OCI-LY7 (cell line): Measurements from ENCODE around the gene EEPD1. TPM values are rescaled to one million over a fixed set of nuclear protein-coding genes. Genes with fewer than 3 reads are reported as not detected.

Source experiments
- BruUV-seq: library from RNA; stranded (reverse); fragments of 400-500 nt; replicated peaks from 2 replicates; lab custom pipeline; 2021; lab: Mats Ljungman, UMichigan
- CTCF ChIA-PET: fragments of 300-600 bp; sonication (Branson Sonifier 250); formaldehyde crosslinking; loops from one replicate; lab custom pipeline; 2022; ENCODE audit warnings: antibody characterized with exemption; ENCODE audit not compliant: unreplicated experiment; lab: Charles Lee
- POLR2A ChIA-PET: fragments of 300-600 bp; sonication (Branson Sonifier 250); formaldehyde crosslinking; loops from one replicate; lab custom pipeline; 2022; ENCODE audit warnings: antibody characterized with exemption; lab: Charles Lee
- DNase-seq: peaks from one replicate; pipeline ENCODE4 v3.0.0-alpha.2; 2015; ENCODE audit warnings: low spot score
- H2AFZ ChIP-seq: fragments of 200-600 bp; sonication (generic), shearing (Covaris generic); 2 replicates; pipeline ENCODE4 v1.6.1; 2014; ENCODE audit warnings: mild to moderate bottlenecking, antibody characterized with exemption, low read length, moderate library complexity
- H3K27ac ChIP-seq: fragments of 200-600 bp; sonication (generic); 2 replicates; pipeline ENCODE4 v1.5.1; 2014; ENCODE audit warnings: mixed run types, low read depth, mild to moderate bottlenecking, moderate library complexity, low read length, inconsistent platforms; ENCODE audit not compliant: poor library complexity, severe bottlenecking
- H3K36me3 ChIP-seq: fragments of 200-600 bp; sonication (generic); 2 replicates; pipeline ENCODE4 v1.6.1; 2014; ENCODE audit warnings: mild to moderate bottlenecking, antibody characterized with exemption, low read length, moderate library complexity, mixed read lengths; ENCODE audit not compliant: insufficient read depth
- H3K4me1 ChIP-seq: fragments of 200-600 bp; sonication (generic); 2 replicates; pipeline ENCODE4 v1.5.1; 2014; ENCODE audit warnings: mild to moderate bottlenecking, low read length; ENCODE audit not compliant: insufficient read depth, poor library complexity, severe bottlenecking
- H3K4me2 ChIP-seq: fragments of 200-600 bp; sonication (generic); 2 replicates; pipeline ENCODE4 v1.6.1; 2014; ENCODE audit warnings: mild to moderate bottlenecking, low read length
- H3K4me3 ChIP-seq: fragments of 200-600 bp; sonication (generic); 2 replicates; pipeline ENCODE4 v1.5.1; 2014; ENCODE audit warnings: mild to moderate bottlenecking, low read depth, low read length; ENCODE audit not compliant: poor library complexity, severe bottlenecking
- H3K79me2 ChIP-seq: fragments of 200-600 bp; sonication (generic); 2 replicates; pipeline ENCODE4 v1.6.1; 2016; ENCODE audit warnings: low read depth, mild to moderate bottlenecking, low read length, moderate library complexity, mixed read lengths; ENCODE audit not compliant: insufficient read depth
- H3K9me2 ChIP-seq: fragments of 200-600 bp; sonication (generic); 2 replicates; pipeline ENCODE4 v1.6.1; 2016; ENCODE audit warnings: mild to moderate bottlenecking, low read length, mixed read lengths; ENCODE audit not compliant: insufficient read depth
- H3K9me3 ChIP-seq: fragments of 200-600 bp; sonication (generic); 2 replicates; pipeline ENCODE4 v1.6.1; 2014; ENCODE audit warnings: mild to moderate bottlenecking, mixed run types, low read length, mixed read lengths
- H4K20me1 ChIP-seq: fragments of 200-600 bp; sonication (generic); 2 replicates; pipeline ENCODE4 v1.6.1; 2014; ENCODE audit warnings: mild to moderate bottlenecking, antibody characterized with exemption, low read length, moderate library complexity, mixed read lengths; ENCODE audit not compliant: insufficient read depth
- EZH2phosphoT487 ChIP-seq: fragments of 200-600 bp; sonication (generic); IDR thresholded peaks from 2 replicates; pipeline ENCODE4 v1.6.1; 2018; ENCODE audit warnings: low read depth, borderline replicate concordance, mild to moderate bottlenecking, mixed run types, antibody characterized with exemption, low read length, moderate library complexity, mixed read lengths
- intact Hi-C: fragments of 100-400 bp; cut with micrococcal nuclease; formaldehyde crosslinking; loops from one replicate; pipeline ENCODE4 v1.10.0; 2022; ENCODE audit not compliant: unreplicated experiment
- total RNA-seq, 2 experiments: library from RNA; depleted of rRNA in 1 of 2; stranded (reverse); fragments of >200 nt in 1 of 2; shearing (Covaris generic) in 1 of 2; gene quantifications; 2 replicates each; pipeline ENCODE4 v1.2.3, GENCODE V29; 2014 to 2022
- TF ChIP-seq, protein P1 (sequence below): fragments of 200-600 bp; sonication (generic); conservative IDR thresholded peaks from 2 replicates; pipeline ENCODE4 v1.5.1; 2014; ENCODE audit warnings: mild to moderate bottlenecking, antibody characterized with exemption, low read length, moderate library complexity, mixed read lengths

EEPD1 gene
- total RNA-seq, 2 experiments from 2014 or later, result 1.7 to 8.1 TPM

DNA sequence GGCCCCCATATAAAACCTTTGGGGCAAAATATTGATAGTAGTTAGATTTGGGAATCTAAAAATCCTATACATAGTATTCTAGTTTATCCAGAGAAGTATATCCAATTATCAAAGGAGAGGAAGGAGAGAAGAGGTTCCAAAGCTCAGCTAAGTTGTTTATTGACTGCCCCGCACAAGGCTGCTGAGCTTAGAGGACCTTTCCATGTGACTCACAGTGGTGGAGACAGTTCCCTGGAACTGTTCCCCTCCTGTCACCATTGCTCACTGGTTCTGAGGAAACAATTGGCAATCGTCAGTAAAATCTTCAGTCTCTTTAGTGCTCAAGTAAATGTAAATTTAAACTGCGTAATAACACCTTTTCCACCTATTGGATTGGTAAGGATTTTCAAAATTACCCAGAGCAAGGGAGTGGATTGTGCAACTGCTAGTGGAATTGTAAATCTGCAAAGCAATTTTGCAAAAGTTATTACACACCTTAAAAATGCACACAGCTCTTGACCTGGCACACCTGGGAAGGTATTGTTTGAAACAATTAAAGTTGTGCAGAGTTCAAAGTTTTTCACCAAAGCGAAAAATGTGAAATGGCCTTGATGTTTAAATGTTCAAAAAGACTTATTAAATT, 63.1 kb downstream of the EEPD1 start:
- POLR2A ChIA-PET, result no interaction called here

DNA sequence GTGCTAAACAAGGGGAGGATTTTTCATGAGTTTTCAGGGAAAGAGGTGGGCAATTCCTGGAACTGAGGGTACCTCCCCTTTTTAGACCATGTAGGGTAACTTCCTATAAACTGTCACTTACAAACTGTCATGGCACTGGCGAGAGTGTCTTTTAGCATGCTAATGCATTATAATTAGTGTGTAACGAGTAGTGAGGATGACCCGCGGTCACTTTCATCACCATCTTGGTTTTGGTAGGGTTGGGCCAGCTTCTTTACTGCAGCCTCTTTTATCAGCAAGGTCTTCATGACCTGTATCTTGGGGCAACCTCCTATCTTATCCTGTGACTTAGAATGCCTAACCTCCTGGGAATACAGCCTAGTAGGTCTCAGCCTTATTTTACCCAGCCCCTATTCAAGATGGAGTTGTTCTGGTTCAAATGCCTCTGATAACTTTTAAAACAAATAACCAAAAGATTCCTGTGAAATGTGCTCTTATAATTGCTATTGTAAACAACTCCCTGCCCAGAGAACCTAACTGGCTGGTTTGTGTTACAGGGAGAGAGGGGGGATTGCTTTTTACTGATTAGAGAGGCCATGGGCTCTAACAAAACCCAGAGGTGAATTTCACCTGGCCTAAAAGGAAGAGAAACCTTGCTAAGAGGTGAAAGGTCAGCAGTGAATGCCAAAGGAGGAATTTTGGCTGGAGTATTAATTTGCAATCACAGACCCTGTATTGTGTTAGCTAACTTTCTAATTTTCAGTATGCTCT, 64.3 kb downstream of the EEPD1 start:
- intact Hi-C loops, result no loop called here
- Histone ChIP-seq H3K9me2 (no peaks in the 10 kb centered on the region), H3K4me3 (no peak overlapping the region), H3K4me1 (no peaks in the 10 kb centered on the region), H3K9me3 (no peaks in the 10 kb centered on the region), H3K79me2 (no peaks in the 10 kb centered on the region), H2AFZ (no peak overlapping the region), H3K4me2 (no peak overlapping the region), H4K20me1 (no peaks in the 10 kb centered on the region), H3K36me3 (no peaks in the 10 kb centered on the region), H3K27ac (no peak overlapping the region)
- ChIA-PET CTCF (no interaction called here), POLR2A (no interaction called here)
- DNase-seq, result no peak
- no peak for TF ChIP-seq EZH2phosphoT487
- TF ChIP-seq, protein P1, sequence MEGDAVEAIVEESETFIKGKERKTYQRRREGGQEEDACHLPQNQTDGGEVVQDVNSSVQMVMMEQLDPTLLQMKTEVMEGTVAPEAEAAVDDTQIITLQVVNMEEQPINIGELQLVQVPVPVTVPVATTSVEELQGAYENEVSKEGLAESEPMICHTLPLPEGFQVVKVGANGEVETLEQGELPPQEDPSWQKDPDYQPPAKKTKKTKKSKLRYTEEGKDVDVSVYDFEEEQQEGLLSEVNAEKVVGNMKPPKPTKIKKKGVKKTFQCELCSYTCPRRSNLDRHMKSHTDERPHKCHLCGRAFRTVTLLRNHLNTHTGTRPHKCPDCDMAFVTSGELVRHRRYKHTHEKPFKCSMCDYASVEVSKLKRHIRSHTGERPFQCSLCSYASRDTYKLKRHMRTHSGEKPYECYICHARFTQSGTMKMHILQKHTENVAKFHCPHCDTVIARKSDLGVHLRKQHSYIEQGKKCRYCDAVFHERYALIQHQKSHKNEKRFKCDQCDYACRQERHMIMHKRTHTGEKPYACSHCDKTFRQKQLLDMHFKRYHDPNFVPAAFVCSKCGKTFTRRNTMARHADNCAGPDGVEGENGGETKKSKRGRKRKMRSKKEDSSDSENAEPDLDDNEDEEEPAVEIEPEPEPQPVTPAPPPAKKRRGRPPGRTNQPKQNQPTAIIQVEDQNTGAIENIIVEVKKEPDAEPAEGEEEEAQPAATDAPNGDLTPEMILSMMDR, result no peak
- BruUV-seq, result no TSS peak

More for the DNA sequence above, 63.1 kb downstream of the EEPD1 start:
- no peak for DNase-seq
- CTCF ChIA-PET, result no interaction called here
- Histone ChIP-seq H3K4me2 (no peak overlapping the region), H2AFZ (no peak overlapping the region), H3K36me3 (no peaks in the 10 kb centered on the region), H4K20me1 (no peaks in the 10 kb centered on the region), H3K27ac (no peak overlapping the region), H3K4me1 (no peaks in the 10 kb centered on the region), H3K9me2 (no peaks in the 10 kb centered on the region), H3K4me3 (no peak overlapping the region), H3K9me3 (no peaks in the 10 kb centered on the region), H3K79me2 (no peaks in the 10 kb centered on the region)
- intact Hi-C loops, result no loop called here
- TF ChIP-seq EZH2phosphoT487, result no peak
- TF ChIP-seq, protein P1, result no peak
- BruUV-seq, result no TSS peak

- Histone ChIP-seq H3K4me3 (no peak overlapping the region), H3K9me2 (no peaks in the 10 kb centered on the region), H3K4me1 (no peaks in the 10 kb centered on the region), H3K9me3 (no peaks in the 10 kb centered on the region), H3K4me2 (no peak overlapping the region), H3K79me2 (no peaks in the 10 kb centered on the region), H3K27ac (no peak overlapping the region), H3K36me3 (no peaks in the 10 kb centered on the region), H2AFZ (no peak overlapping the region), H4K20me1 (no peaks in the 10 kb centered on the region)
- intact Hi-C loops, result no loop called here
- ChIA-PET CTCF (no interaction called here), POLR2A (no interaction called here)
- DNase-seq, result no peak
- BruUV-seq, result no TSS peak
- TF ChIP-seq, protein P1, result no peak
- TF ChIP-seq EZH2phosphoT487, result no peak
These were observed 64.9 kb downstream of the EEPD1 start for GRCh38 chr7:36217961-36218284.
